ENCODE results near the gene DMXL1. TPM values are rescaled to one million over a fixed set of nuclear protein-coding genes. Genes with fewer than 3 reads are reported as not detected.
A peak's percentile ranks its signal among the peaks of the same experiment; 100 is the strongest.
"Not testable (repeated sequence)": the region's sequence is repeated elsewhere in the genome, so short reads cannot be mapped to it uniquely, and the experiment has no call there.

DMXL1 gene
- total RNA-seq, 2 donors from 2014 or later = 21.2 to 36.0 TPM

DNA sequence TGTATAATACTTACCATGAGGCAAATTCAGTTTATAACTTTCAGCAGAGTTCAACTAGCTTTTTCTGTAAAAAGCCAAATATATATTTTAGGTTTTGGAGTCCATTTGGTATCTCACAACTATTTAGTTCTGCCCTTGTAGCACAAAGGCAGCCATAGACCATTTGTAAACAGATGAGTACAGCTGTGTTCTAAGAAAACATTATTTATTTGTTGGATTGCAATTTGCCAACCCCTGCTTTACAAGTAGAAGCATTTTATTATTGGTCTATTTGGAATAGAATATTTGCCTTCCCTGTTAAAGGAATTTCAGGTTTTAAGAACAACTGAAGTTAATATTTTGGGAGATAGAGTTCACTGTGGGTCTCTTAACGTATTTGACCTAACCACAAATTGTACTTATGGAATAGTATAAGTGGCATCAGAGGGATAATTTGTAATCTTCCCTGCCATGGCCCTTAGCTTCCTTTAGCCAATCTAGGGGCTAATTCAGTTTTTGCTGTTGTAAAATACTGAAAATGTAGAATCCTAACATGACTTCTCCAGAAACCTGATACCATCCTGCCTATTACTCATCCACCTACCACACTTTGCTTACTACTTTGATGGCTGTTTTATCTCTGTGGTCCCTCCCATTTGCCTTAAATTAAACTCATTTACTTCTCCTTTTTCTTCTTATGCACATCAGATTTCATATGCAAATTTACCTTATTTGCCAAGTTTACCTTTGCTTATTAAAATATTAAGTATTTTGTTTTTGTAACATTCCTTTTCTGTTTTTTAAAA lies 109.2 kb downstream of the DMXL1 start:
- peaks cover 20% of the 10 kb centered on the region for H3K36me3 Mint-ChIP-seq (ENCODE audit: low read depth)
- no peaks in the 10 kb centered on the region for H3K27me3 Mint-ChIP-seq
- peak; percentile 35 for ATAC-seq (replicated peaks)
- no peak overlapping the region for H3K27ac Mint-ChIP-seq
- H3K9me3 Mint-ChIP-seq = no peaks in the 10 kb centered on the region
- no peak overlapping the region for H3K4me3 Mint-ChIP-seq
- peaks cover 3% of the 10 kb centered on the region for H3K4me1 Mint-ChIP-seq

DNA sequence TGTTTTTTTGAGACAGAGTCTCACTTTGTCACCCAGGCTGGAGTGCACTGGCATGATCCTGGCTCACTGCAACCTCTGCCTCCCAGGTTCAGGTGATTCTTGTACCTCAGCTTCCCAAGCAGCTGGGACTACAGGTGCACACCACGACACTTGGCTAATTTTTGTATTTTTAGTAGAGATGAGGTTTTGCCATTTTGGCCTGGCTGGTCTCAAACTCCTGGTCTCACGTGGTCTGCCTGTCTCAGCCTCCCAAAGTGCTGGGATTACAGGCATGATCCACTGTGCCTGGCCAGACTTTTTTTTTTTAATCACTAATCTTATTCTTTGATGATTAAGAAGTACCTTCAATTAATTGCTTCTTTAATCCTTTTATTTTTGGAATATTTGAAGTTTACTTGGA lies 114.6 kb downstream of the DMXL1 start:
- H3K36me3 Mint-ChIP-seq (ENCODE audit: low read depth); H3K9me3 Mint-ChIP-seq; H3K4me3 Mint-ChIP-seq; H3K27me3 Mint-ChIP-seq; H3K27ac Mint-ChIP-seq; H3K4me1 Mint-ChIP-seq; ATAC-seq (replicated peaks): not testable (repeated sequence)

DNA sequence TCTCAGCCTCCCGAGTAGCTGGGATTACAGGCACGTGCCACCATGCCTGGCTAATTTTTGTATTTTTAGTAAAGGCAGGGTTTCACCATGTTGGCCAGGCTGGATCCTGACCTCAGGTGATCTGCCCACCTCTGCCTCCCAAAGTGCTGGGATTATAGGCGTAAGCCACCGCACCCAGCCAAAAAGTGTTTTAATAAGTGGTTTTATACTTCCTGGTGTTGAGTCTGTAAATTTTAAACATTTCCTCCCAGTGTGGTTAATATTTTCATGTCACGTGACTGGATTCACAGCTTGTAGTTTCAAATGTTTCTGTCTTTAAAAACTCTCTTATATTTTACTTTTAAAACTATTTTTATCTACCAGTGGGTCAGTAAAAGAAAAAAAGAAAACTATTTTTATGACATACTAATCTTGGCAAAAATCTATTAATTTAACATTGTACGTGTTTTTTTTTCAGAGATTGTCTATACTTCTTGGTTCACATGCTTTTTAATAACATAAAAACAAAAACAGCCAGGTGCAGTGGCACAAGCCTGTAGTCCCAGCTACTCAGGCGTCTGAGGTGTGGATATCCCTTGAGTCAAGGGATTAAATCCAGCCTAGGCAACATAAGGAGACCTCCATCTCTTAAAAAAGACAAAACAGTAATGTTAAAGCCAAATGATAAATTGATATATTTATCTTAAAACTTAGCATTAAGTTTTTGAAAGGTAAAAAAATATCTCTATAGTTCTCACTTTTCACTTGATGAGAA lies 117.1 kb downstream of the DMXL1 start:
- no peak overlapping the region for H3K27ac Mint-ChIP-seq

DNA sequence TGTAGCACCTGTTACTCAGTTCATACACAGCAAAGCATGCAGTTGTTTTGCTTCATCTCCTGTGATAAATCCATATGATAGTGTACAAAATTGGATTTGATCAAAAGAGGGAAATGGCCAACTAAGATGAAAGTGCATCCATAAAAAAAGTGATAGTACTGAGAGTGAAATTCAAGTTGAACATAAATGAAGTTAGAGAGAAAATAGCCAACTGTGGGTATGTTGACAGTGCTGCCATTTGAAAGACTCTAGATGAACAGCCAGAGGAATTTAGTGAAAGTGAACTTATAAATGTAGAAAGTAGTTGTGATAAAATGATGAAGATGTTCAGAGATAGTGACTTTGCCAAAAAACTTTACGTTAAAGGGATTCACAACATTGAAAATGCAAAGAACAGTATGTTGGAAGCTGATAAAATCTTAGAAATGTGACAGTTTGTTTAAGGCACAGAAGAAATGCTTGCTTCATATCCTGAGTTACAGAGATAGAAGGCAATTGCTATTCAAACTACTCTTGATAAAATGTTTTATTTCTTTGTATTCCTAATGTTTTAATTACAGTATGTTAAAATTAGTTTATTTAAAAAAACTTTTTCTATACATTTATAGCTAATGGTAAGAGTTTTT lies 119.7 kb downstream of the DMXL1 start:
- H3K4me1 Mint-ChIP-seq = no peaks in the 10 kb centered on the region
- no peak overlapping the region for H3K27ac Mint-ChIP-seq
- peaks cover 14% of the 10 kb centered on the region for H3K36me3 Mint-ChIP-seq (ENCODE audit: low read depth)
- no peak overlapping the region for H3K4me3 Mint-ChIP-seq
- no peaks in the 10 kb centered on the region for H3K9me3 Mint-ChIP-seq
- H3K27me3 Mint-ChIP-seq = no peaks in the 10 kb centered on the region
- ATAC-seq (replicated peaks) = no peak

More for the DNA sequence above, 117.1 kb downstream of the DMXL1 start:
- peak overlapping the region; percentile 14 for H3K4me3 Mint-ChIP-seq
- no peaks in the 10 kb centered on the region for H3K9me3 Mint-ChIP-seq
- H3K36me3 Mint-ChIP-seq (ENCODE audit: low read depth) = peaks cover 7% of the 10 kb centered on the region
- H3K27me3 Mint-ChIP-seq = no peaks in the 10 kb centered on the region
- peaks cover 4% of the 10 kb centered on the region for H3K4me1 Mint-ChIP-seq
- ATAC-seq (replicated peaks) = no peak

DNA sequence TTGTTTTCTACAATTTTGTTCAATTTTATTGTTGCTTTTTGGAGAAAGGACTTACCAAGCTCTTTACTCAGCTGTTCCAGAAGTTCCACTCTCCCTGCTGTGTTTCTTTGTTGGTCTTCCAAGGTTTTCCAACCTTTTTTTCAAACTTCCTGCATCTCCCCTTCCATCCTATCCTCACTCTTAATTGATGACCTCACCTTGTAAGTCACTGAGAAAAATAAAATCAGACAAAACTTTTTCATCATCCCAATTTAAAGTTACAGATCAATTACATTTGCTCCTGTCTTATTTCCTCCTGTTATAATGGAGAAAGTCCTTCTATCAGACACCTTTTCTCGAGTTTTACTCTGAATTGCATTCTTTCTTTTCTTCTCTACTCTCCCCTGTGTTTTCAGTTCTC lies 121.1 kb downstream of the DMXL1 start:
- no peak overlapping the region for H3K4me3 Mint-ChIP-seq
- ATAC-seq (replicated peaks) = no peak
- H3K36me3 Mint-ChIP-seq (ENCODE audit: low read depth) = peaks cover 27% of the 10 kb centered on the region
- H3K27ac Mint-ChIP-seq = no peak overlapping the region
- no peaks in the 10 kb centered on the region for H3K27me3 Mint-ChIP-seq
- no peaks in the 10 kb centered on the region for H3K9me3 Mint-ChIP-seq
- no peaks in the 10 kb centered on the region for H3K4me1 Mint-ChIP-seq

DNA sequence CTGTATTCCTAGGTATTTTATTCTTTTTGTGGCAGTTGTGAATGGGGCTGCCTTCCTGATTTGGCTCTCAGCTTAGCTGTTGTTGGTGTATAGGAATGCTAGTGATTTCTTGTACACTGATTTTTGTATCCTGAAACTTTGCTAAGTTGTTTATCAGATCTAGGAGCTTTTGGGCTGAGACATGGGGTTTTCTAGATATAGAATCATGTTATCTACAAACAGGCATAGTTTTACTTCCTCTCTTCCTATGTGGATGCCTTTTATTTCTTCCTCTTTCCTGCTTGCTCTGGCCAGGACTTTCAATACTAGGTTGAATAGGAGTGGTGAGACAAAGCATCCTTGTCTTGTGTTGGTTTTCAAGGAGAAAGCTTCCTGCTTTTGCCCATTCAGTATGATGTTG lies 129.9 kb downstream of the DMXL1 start:
- peaks cover 15% of the 10 kb centered on the region for H3K4me1 Mint-ChIP-seq
- no peak for ATAC-seq (replicated peaks)
- no peaks in the 10 kb centered on the region for H3K27me3 Mint-ChIP-seq
- H3K27ac Mint-ChIP-seq = no peak overlapping the region
- no peaks in the 10 kb centered on the region for H3K9me3 Mint-ChIP-seq
- H3K4me3 Mint-ChIP-seq = no peak overlapping the region
- H3K36me3 Mint-ChIP-seq (ENCODE audit: low read depth) = peaks cover 89% of the 10 kb centered on the region

DNA sequence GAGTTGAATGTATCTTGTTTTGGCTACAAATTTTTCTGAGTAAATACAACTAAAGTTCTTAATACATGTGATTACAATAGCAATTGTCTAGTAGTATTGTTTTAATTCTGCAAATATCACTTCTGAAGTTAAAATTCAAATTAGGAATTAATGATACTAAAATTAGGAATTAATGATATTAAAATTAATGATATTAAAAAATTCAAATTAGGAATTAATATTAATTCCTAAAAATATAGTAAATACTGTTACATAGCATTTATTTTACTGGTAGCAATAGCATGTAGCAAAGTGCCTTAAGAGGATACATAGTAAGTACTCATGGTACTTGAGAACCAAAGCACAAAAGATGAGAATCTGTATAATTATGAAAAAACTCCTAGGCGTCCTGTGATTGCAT lies 136.2 kb downstream of the DMXL1 start:
- Mint-ChIP-seq H3K4me1 (no peaks in the 10 kb centered on the region), H3K4me3 (no peak overlapping the region), H3K9me3 (no peaks in the 10 kb centered on the region), H3K36me3 (ENCODE audit: low read depth) (peaks cover 44% of the 10 kb centered on the region), H3K27ac (no peak overlapping the region), H3K27me3 (no peaks in the 10 kb centered on the region)
- ATAC-seq (replicated peaks) = no peak

DNA sequence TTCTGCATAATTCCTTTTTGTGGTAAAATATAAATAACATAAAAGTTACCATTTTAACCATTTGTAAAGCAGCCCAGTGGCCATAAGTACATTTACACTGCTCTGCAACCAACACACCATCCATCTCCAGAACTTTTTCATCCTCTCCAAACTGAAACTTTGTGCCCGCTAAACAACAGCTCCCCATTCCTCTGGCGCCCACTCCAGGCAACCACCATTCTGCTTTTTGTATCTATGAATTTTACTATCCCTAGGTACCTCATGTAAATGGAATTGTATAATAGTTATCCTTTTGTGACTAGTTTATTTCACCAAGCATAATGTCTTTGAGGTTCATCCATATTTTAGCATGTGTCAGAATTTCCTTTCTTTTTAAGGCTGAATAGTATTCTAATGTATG lies 141.1 kb downstream of the DMXL1 start:
- H3K27ac Mint-ChIP-seq = no peak overlapping the region
- no peaks in the 10 kb centered on the region for H3K4me1 Mint-ChIP-seq
- H3K9me3 Mint-ChIP-seq = no peaks in the 10 kb centered on the region
- H3K36me3 Mint-ChIP-seq (ENCODE audit: low read depth) = peaks cover 24% of the 10 kb centered on the region
- no peaks in the 10 kb centered on the region for H3K27me3 Mint-ChIP-seq
- no peak overlapping the region for H3K4me3 Mint-ChIP-seq
- ATAC-seq (replicated peaks) = no peak

DNA sequence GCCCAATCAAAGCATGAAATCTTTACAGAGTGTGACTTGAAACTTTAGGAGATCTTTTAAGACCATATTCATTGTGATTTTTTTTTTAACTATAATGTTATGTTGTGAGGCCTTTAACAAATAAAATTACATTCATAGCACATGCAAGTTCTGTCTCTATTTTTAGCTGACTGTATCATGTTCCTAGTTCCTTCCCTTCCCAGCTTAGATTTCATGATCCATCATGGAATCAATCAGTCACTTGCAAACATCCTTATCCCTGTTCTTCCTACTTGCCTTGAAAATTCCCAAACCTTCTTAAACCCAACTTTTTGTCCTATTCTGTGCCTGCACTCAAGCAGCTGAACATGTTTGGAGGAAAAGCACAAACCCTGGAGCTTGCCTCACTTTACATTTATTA lies 141.8 kb downstream of the DMXL1 start:
- no peak overlapping the region for H3K27ac Mint-ChIP-seq
- no peak overlapping the region for H3K4me3 Mint-ChIP-seq
- H3K4me1 Mint-ChIP-seq = no peaks in the 10 kb centered on the region
- H3K9me3 Mint-ChIP-seq = no peaks in the 10 kb centered on the region
- peaks cover 24% of the 10 kb centered on the region for H3K36me3 Mint-ChIP-seq (ENCODE audit: low read depth)
- no peaks in the 10 kb centered on the region for H3K27me3 Mint-ChIP-seq
- ATAC-seq (replicated peaks) = no peak

DNA sequence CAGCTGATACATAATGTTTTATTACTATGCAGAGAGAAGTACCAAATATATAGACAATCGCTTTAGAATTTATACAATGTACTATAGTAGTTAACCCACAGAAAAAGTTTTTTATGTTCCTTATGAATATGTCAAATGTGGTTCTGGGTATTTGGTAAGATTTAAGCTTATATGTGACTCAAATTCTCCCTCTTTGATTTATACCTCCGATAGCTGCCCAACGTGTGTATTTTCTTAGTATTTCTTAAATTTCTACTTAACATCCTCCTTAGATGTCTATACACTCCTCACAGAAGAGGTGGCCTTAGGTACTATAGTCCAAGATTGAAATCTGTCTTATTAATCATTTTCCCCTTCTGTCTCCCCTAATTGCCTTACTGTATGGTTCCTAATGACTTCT lies 146.3 kb downstream of the DMXL1 start:
- Mint-ChIP-seq H3K4me1 (no peaks in the 10 kb centered on the region), H3K36me3 (ENCODE audit: low read depth) (peaks cover 18% of the 10 kb centered on the region), H3K27me3 (no peaks in the 10 kb centered on the region), H3K27ac (no peak overlapping the region), H3K9me3 (no peaks in the 10 kb centered on the region), H3K4me3 (no peak overlapping the region)
- ATAC-seq (replicated peaks) = no peak

DNA sequence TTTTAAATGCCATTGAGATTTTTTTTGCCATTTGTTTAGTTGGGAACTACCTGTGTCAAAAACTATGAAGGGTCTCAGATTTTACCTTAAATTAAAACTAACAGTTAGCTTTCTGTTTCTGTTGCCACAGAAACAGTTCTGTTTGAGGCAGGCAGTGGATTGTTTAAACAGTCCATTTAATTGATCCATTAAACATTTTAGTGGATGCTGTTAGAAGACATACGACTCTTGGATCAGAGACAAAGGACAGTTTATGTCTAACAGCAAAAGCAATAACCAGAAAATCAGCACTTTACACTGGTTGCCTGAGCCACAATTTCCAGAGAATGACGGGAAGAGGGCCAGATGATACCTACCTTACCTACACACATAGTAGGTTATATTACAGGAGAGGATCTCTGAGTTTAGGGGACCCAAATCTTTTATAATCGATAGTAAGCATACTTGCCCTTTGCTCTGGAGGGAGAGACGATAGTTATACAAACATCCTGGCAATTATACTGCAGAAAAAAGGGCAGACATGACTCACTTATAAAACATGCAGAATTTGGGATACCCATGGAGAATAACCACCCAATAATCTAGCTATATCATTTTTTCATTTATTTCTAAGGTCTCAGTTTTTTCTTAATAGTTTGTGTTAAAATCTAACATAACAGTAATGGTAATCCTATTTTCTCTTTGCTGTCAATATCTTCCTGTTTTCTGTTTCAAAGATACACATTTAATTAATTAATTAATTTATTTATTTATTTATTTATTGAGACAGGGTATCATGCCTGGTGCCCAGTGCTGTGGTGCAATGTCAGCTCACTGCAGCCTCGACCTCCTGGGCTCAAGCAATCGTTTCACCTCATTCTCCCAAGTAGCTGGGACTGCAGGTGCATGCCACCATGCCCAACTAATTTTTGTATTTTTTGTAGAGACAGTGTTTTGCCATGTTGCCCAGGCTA lies 148.2 kb downstream of the DMXL1 start:
- no peak for ATAC-seq (replicated peaks)
- H3K27me3 Mint-ChIP-seq = no peaks in the 10 kb centered on the region
- H3K4me3 Mint-ChIP-seq = no peak overlapping the region
- H3K36me3 Mint-ChIP-seq (ENCODE audit: low read depth) = peaks cover 28% of the 10 kb centered on the region
- no peaks in the 10 kb centered on the region for H3K4me1 Mint-ChIP-seq
- H3K9me3 Mint-ChIP-seq = no peaks in the 10 kb centered on the region
- no peak overlapping the region for H3K27ac Mint-ChIP-seq

DNA sequence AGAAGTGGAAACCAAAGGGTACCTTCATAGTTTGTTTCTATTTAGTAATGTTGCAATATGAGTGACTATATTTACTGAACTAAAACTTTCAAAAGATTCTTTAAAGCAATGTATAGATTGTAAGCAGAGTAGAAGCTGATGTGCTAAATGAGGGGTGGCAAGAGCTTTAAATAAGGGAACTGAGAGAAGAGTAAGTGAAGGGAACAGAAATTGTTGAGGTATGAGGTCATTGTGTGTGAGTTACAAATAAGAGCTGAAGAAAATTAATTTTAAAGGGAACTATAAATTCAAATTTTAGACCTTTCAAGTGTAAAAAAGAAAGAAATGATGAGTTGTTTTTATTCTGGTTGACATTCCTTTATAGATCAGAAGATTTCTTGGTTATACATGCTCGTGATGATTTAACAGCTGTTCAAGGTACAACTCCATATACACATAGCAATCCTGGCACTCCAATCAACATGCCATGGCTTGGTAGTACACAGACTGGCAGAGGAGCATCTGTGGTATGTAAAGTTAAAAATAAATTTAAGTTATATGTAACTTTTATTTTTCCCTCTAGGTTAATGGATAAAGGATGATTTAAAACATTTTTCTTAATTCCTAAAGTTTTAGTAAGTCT lies 149.8 kb downstream of the DMXL1 start:
- Mint-ChIP-seq H3K9me3 (no peaks in the 10 kb centered on the region), H3K27ac (no peak overlapping the region), H3K27me3 (no peaks in the 10 kb centered on the region), H3K36me3 (ENCODE audit: low read depth) (peaks cover 36% of the 10 kb centered on the region), H3K4me3 (no peak overlapping the region), H3K4me1 (no peaks in the 10 kb centered on the region)
- ATAC-seq (replicated peaks) = no peak

DNA sequence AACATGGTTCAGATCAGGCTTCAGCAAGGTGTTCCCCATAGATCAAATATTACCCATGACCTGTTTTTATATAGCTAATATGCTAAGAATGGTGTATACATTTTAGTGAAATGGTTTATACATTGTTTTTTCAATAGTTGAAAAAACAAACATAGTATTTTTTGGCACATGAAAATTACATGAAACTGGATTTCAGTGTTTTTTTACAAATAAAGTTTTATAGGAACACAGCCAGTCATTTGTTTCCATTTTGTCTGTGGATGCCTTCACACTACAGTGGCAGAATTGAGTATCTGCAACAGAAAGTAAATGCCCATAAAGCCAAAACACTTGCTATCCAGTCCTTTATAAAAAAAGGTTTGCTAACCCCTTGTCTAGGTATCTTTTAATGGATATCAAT lies 150.4 kb downstream of the DMXL1 start:
- Mint-ChIP-seq H3K4me3 (no peak overlapping the region), H3K27me3 (no peaks in the 10 kb centered on the region), H3K36me3 (ENCODE audit: low read depth) (peaks cover 40% of the 10 kb centered on the region), H3K9me3 (no peaks in the 10 kb centered on the region), H3K27ac (no peak overlapping the region), H3K4me1 (no peaks in the 10 kb centered on the region)
- ATAC-seq (replicated peaks) = no peak

DNA sequence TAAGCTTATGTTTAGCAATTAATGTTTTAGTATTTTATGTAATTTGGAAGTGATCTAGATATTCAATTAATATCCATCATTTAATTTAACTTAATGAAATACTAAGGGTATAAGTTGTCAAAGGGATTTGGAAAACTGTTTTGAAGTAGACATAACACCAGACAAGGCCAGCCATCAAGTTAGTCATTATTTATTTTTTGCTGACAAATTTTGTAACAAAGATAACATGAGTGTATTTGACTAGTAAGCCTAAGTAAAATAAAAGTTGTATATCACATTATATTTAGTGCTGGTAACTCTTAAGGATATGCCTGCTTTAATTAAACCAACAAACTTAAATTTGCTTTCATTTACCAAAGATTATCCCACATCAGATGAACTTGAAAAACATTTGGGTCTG lies 159.1 kb downstream of the DMXL1 start:
- Mint-ChIP-seq H3K4me1 (no peaks in the 10 kb centered on the region), H3K27ac (no peak overlapping the region), H3K36me3 (ENCODE audit: low read depth) (peaks cover 27% of the 10 kb centered on the region), H3K9me3 (no peaks in the 10 kb centered on the region), H3K27me3 (no peaks in the 10 kb centered on the region), H3K4me3 (no peak overlapping the region)
- ATAC-seq (replicated peaks) = no peak

Data from activated T-helper 17 cell treated with anti-CD3 and anti-CD28 coated beads, Interleukin-2, amount 50 U/mL, for 72 hours (primary cell).